ENCODE results near the gene MKRN2OS.

The MKRN2OS gene

GRCh38 chr3:12571986-12572385 lies 26.7 kb upstream of the MKRN2OS start (continued):
- no peak for TF ChIP-seq ZNF791 (tag by site-specific recombination; IDR thresholded peaks at IDR 0.05)

- Histone ChIP-seq H3K9me3 (ENCODE audit: control insufficient read depth, insufficient read depth, low read depth, low read length) (no peaks in the 10 kb centered on the region), H3K4me3 (ENCODE audit: low read depth, low read length) (no peak overlapping the region), H3K36me3 (ENCODE audit: control insufficient read depth in 2 of 2, insufficient read depth in 1 of 2, low read length in 2 of 2) (peaks cover 39 to 59% of the 10 kb centered on the region in 2 experiments), H3K27ac (ENCODE audit: extremely low read depth, low read depth, low read length) (no peak overlapping the region), H3K4me1 (ENCODE audit: control insufficient read depth, insufficient read depth, low read length) (no peaks in the 10 kb centered on the region)
- POLR2A ChIA-PET = no interaction called here
- no peak for TF ChIP-seq ZSCAN23 (tag by site-specific recombination; IDR thresholded peaks at IDR 0.05)
- TF ChIP-seq ZNF549 (tag by site-specific recombination; IDR thresholded peaks at IDR 0.05) = no peak
- peak; percentile 88 for TF ChIP-seq ZFHX2 (tag by site-specific recombination; conservative IDR thresholded peaks at IDR 0.05)
- peak; percentile 91 for TF ChIP-seq EGR2 (tag by site-specific recombination; IDR thresholded peaks at IDR 0.05; ENCODE audit: low read depth)
- CTCF ChIA-PET = interaction anchor here (0.6 kb wide), 2 partner anchors 9 to 34 kb away, joined by 3 to 5 read pairs; no protein-coding TSS in a partner anchor
Observed at GRCh38 chr3:12569836-12570235, 24.5 kb upstream of the MKRN2OS start.

- ChIA-PET CTCF (interaction anchor here (0.5 kb wide), 1 partner anchor 434 kb away, joined by 5 read pairs; no protein-coding TSS in a partner anchor), POLR2A (no interaction called here)
- peaks cover 38 to 48% of the 10 kb centered on the region in 2 experiments for H3K36me3 ChIP-seq (ENCODE audit: control insufficient read depth in 2 of 2, insufficient read depth in 1 of 2, low read length in 2 of 2)
Observed at GRCh38 chr3:12568747-12569146, 23.4 kb upstream of the MKRN2OS start.

GRCh38 chr3:12566976-12567375 lies 21.7 kb upstream of the MKRN2OS start:
- no peaks in the 10 kb centered on the region for H3K9me3 ChIP-seq (ENCODE audit: control insufficient read depth, insufficient read depth, low read depth, low read length)
- TF ChIP-seq ZNF19 (tag by site-specific recombination; IDR thresholded peaks at IDR 0.05; ENCODE audit: low read depth) = no peak
- no peak for TF ChIP-seq GLIS2 (tag by site-specific recombination; IDR thresholded peaks at IDR 0.05)
- TF ChIP-seq SP7 (tag by site-specific recombination; IDR thresholded peaks at IDR 0.05) = no peak
- no peak for TF ChIP-seq BCL11B (tag by site-specific recombination; IDR thresholded peaks at IDR 0.05; ENCODE audit: low read depth)
- TF ChIP-seq ZNF26 (tag by site-specific recombination; IDR thresholded peaks at IDR 0.05) = peak; percentile 96
- no peak for TF ChIP-seq ZNF202 (tag by site-specific recombination; IDR thresholded peaks at IDR 0.05; ENCODE audit: borderline replicate concordance)
- no peak overlapping the region for H3K27ac ChIP-seq (ENCODE audit: extremely low read depth, low read depth, low read length)
- 0 out of 2 replicates have a peak, but pooled peaks cover 4% of the 10 kb centered on the region for H3K4me1 ChIP-seq (ENCODE audit: control insufficient read depth, insufficient read depth, low read length)
- POLR2A ChIA-PET = interaction anchor here (0.7 kb wide), 1 partner anchor 27 kb away, joined by 5 read pairs; no protein-coding TSS in a partner anchor
- no peak overlapping the region for H3K4me3 ChIP-seq (ENCODE audit: low read depth, low read length)
- peaks cover 21 to 34% of the 10 kb centered on the region in 2 experiments for H3K36me3 ChIP-seq (ENCODE audit: control insufficient read depth in 2 of 2, insufficient read depth in 1 of 2, low read length in 2 of 2)
- CTCF ChIA-PET = interaction anchor here (0.7 kb wide), 1 partner anchor 286 kb away, joined by 4 read pairs; no protein-coding TSS in a partner anchor

More at GRCh38 chr3:12568747-12569146, 23.4 kb upstream of the MKRN2OS start:
- Histone ChIP-seq H3K27ac (ENCODE audit: extremely low read depth, low read depth, low read length) (no peak overlapping the region), H3K4me3 (ENCODE audit: low read depth, low read length) (no peak overlapping the region), H3K4me1 (ENCODE audit: control insufficient read depth, insufficient read depth, low read length) (no peaks in the 10 kb centered on the region), H3K9me3 (ENCODE audit: control insufficient read depth, insufficient read depth, low read depth, low read length) (no peaks in the 10 kb centered on the region)
- TF ChIP-seq ZBTB8A (tag by site-specific recombination; IDR thresholded peaks at IDR 0.05) (no peak), ZNF394 (tag by site-specific recombination; IDR thresholded peaks at IDR 0.05; ENCODE audit: borderline replicate concordance) (no peak)

- ChIA-PET POLR2A (no interaction called here), CTCF (interaction anchor here (0.5 to 2.1 kb wide), 6 partner anchors 27 to 276 kb away, joined by 3 to 5 read pairs (median 4); no protein-coding TSS in a partner anchor)
- Histone ChIP-seq H3K27ac (ENCODE audit: extremely low read depth, low read depth, low read length) (no peak overlapping the region), H3K4me1 (ENCODE audit: control insufficient read depth, insufficient read depth, low read length) (peaks cover 23% of the 10 kb centered on the region), H3K36me3 (ENCODE audit: control insufficient read depth in 2 of 2, insufficient read depth in 1 of 2, low read length in 2 of 2) (no peaks in the 10 kb centered on the region; a peak in 1 of 3 replicates), H3K4me3 (ENCODE audit: low read depth, low read length) (no peak overlapping the region), H3K9me3 (ENCODE audit: control insufficient read depth, insufficient read depth, low read depth, low read length) (no peaks in the 10 kb centered on the region)
- TF ChIP-seq ZNF629 (tag by site-specific recombination; IDR thresholded peaks at IDR 0.05) (no peak), ZNF610 (tag by site-specific recombination; IDR thresholded peaks at IDR 0.05; ENCODE audit: borderline replicate concordance) (peak; percentile 97), FEZF1 (tag by site-specific recombination; IDR thresholded peaks at IDR 0.05) (peak; percentile 35; the same call in 1 of the 2 replicates), ZBTB20 (tag by site-specific recombination; IDR thresholded peaks at IDR 0.05) (no peak)
Observed at GRCh38 chr3:12562451-12562850, 17.2 kb upstream of the MKRN2OS start.

Data from HEK293 (cell line).